Upper lobe of left lung (tissue), 4 donors: ENCODE results near the gene ADGRL3.

Source experiments
- CTCF ChIP-seq, 6 experiments: fragments of 450-650 bp in 4 of 6; fragments of 200-600 bp in 2 of 6; sonication (generic) in 2 of 6; IDR thresholded peaks; one replicate each; pipeline ENCODE4 v1.5.1; 2016 to 2019; ENCODE audit warnings: antibody characterized with exemption in 6 of 6
- EP300 ChIP-seq, 4 donors: sonication (generic); formaldehyde crosslinking; IDR thresholded peaks; one replicate each; pipeline ENCODE4 v1.5.1; 2017; ENCODE audit warnings: antibody characterized with exemption in 4 of 4, control low read depth in 2 of 4
- POLR2A ChIP-seq, 4 donors: fragments of 450-650 bp; IDR thresholded peaks; one replicate each; pipeline ENCODE4 v1.5.1; 2016 to 2017; ENCODE audit warnings: antibody characterized with exemption in 4 of 4, mild to moderate bottlenecking in 2 of 4
- POLR2AphosphoS5 ChIP-seq, 2 donors: sonication (generic); formaldehyde crosslinking; IDR thresholded peaks; one replicate each; pipeline ENCODE4 v1.5.1; 2017; ENCODE audit warnings: antibody characterized with exemption in 2 of 2

DNA sequence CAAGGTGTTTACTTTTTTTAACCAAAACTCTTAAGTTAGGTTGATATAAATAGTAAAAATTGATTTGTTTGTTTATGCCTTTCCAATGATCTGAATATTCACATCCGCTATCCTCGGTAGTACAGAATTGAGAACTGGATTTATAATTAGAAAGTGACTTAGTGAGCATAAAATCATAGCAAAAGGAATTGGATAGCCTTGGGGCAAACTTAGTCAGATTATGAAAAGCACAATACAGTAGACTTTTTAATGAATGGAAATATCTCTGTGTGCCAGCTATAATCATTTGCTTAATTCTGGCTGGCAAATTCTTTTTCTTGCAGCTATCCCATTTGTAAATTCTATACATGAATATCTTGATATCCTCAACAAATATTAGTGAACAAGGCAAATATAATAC, 713.5 kb downstream of the ADGRL3 start:
- TF ChIP-seq CTCF (IDR thresholded peaks at IDR 0.05) (no peak), POLR2A (IDR thresholded peaks at IDR 0.05) (no peak), POLR2AphosphoS5 (IDR thresholded peaks at IDR 0.05) (no peak), EP300 (IDR thresholded peaks at IDR 0.05) (no peak)
